ENCODE results near the gene ZNF76. TPM values are rescaled to one million over a fixed set of nuclear protein-coding genes. Genes with fewer than 3 reads are reported as not detected.

The ZNF76 gene
- total and polyA plus RNA-seq, 2 of the 13 experiments (the other 11 are each of a cell fraction or from before 2014, with no cell fraction given), result 13.2 to 26.4 TPM

DNA sequence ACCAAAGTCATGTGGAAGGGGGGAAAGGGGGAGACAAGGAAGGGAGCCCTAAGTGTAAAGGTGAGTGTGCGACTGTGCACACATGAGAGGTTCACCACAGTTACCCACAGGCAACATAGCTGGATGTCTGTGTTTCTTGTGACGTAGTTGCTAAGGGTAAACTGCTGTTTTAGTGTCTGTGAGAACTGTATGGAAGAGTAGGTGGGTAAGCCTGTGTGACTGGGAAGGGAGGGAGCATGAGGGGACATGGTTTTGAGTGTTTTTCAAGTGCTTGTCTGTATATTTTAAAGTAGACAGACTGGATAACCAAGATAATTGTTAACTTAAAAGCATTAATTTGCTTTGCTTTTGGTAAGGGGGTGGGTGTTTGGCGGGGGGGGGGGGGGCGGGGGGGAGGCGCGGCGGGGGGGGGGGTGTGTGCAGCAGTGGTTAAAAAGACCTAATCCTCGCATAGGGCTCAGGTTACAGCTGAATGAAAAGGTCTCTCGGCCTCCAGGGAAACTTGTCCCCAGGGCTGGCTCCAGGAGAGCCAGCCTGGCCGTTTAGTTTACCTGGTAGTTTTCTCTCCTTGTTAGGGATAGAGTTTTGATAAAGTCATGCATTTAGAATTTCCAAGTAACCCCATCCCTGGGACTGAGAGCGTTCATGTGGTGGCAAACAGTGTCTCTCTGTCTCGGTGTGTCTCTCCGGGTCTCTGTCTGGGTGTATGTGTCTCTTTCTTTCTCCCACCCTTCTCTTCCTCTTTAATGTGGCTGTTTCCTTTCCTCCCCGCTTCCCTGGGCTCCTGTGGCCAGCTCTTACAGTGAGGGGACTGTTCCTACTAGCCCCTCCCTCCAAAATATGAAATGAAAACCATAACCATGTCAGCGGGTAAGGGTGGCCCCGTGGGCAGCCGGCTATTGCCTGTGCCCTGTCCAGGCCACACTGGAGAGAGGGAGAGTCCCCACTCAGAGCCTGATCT is 42.4 kb upstream of the ZNF76 start:
- H3K4me2 ChIP-seq (ENCODE audit: low read depth, low read length), result no peak overlapping the region
- no peak for ATAC-seq
- H3K79me2 ChIP-seq (ENCODE audit: insufficient read depth, low read length), result no peaks in the 10 kb centered on the region
- no peak for DNase-seq (ENCODE audit: low spot score)
- peaks cover 12 to 60% of the 10 kb centered on the region in 2 experiments; a peak in 4 of 5 replicates for H3K27me3 ChIP-seq (ENCODE audit: control insufficient read depth in 1 of 2, insufficient read depth in 2 of 2, low read length in 2 of 2)
- ChIA-PET POLR2A (no interaction called here), CTCF (ENCODE audit: low intra/inter-chr PET ratio, low total read pairs) (no interaction called here)
- no peak overlapping the region for H3K27ac ChIP-seq (ENCODE audit: extremely low read length, insufficient read depth, low read length)
- no TSS peak for BruUV-seq (replicated peaks)
- intact Hi-C loops (cut with micrococcal nuclease; ENCODE audit: unreplicated experiment), result no loop called here
- TF ChIP-seq CREB1 (IDR thresholded peaks at IDR 0.05) (peak; percentile 51; the same call in 1 of the 2 replicates), CREB1 (CRISPR knock-in tag; IDR thresholded peaks at IDR 0.05) (no peak), FLYWCH1 (CRISPR knock-in tag; IDR thresholded peaks at IDR 0.05) (no peak)
- 0 out of 2 replicates have a peak, but pooled peaks cover 13% of the 10 kb centered on the region for H3K4me1 ChIP-seq (ENCODE audit: insufficient read depth, low read length)
- in situ Hi-C loops (cut with HindIII; ENCODE audit: extremely low pct_ligation_motif_present, low pct_unique_long_range_greater_than_20kb), result no loop called here
- WGBS (ENCODE audit: low lambda C conversion rate), result 37% methylated on average over 13 of the region's 17 CpGs
- no peak overlapping the region for H3K4me3 ChIP-seq (replicated peaks in 1 of 3; ENCODE audit: insufficient read depth in 1 of 3, low read depth in 2 of 3, low read length in 3 of 3)
- no peak for FAIRE-seq
- H3K9ac ChIP-seq (ENCODE audit: insufficient read depth, low read depth, low read length), result no peak overlapping the region
- H2AFZ ChIP-seq (ENCODE audit: low read length), result no peak overlapping the region
- H4K20me1 ChIP-seq (ENCODE audit: insufficient read depth, low read length), result no peaks in the 10 kb centered on the region
- no peaks in the 10 kb centered on the region for H3K9me3 ChIP-seq (ENCODE audit: low read length)
- no peaks in the 10 kb centered on the region for H3K36me3 ChIP-seq (replicated peaks in 1 of 2; ENCODE audit: control insufficient read depth in 1 of 2, insufficient read depth in 2 of 2, low read length in 2 of 2)

DNA sequence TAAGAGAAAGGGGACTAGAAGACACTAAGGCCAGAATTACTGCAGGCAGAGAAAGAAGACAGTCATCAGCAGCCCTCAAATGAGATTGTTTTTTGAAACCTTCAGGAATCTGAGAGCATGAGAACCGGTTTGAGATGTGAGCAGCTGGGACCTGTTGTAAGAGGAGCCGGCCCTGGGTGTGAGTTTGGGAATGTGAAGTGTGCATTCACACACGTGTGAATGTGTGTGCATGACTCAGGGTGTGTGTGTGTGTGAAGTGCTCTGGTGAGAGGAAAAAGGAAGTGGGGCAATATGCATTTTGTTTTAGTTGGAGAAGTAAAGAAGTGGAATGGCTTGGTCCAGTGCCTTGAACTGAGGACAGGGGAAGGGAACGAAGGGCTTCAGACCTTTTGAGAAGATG is 41.5 kb upstream of the ZNF76 start:
- no peaks in the 10 kb centered on the region for H3K9me3 ChIP-seq (ENCODE audit: low read length)
- ATAC-seq (no peak), FAIRE-seq (no peak), DNase-seq (ENCODE audit: low spot score) (no peak)
- no peak overlapping the region for H3K4me3 ChIP-seq (replicated peaks in 1 of 3; ENCODE audit: insufficient read depth in 1 of 3, low read depth in 2 of 3, low read length in 3 of 3)
- no peak for TF ChIP-seq GFI1 (CRISPR knock-in tag; IDR thresholded peaks at IDR 0.05; ENCODE audit: borderline replicate concordance)
- TF ChIP-seq, protein P1, sequence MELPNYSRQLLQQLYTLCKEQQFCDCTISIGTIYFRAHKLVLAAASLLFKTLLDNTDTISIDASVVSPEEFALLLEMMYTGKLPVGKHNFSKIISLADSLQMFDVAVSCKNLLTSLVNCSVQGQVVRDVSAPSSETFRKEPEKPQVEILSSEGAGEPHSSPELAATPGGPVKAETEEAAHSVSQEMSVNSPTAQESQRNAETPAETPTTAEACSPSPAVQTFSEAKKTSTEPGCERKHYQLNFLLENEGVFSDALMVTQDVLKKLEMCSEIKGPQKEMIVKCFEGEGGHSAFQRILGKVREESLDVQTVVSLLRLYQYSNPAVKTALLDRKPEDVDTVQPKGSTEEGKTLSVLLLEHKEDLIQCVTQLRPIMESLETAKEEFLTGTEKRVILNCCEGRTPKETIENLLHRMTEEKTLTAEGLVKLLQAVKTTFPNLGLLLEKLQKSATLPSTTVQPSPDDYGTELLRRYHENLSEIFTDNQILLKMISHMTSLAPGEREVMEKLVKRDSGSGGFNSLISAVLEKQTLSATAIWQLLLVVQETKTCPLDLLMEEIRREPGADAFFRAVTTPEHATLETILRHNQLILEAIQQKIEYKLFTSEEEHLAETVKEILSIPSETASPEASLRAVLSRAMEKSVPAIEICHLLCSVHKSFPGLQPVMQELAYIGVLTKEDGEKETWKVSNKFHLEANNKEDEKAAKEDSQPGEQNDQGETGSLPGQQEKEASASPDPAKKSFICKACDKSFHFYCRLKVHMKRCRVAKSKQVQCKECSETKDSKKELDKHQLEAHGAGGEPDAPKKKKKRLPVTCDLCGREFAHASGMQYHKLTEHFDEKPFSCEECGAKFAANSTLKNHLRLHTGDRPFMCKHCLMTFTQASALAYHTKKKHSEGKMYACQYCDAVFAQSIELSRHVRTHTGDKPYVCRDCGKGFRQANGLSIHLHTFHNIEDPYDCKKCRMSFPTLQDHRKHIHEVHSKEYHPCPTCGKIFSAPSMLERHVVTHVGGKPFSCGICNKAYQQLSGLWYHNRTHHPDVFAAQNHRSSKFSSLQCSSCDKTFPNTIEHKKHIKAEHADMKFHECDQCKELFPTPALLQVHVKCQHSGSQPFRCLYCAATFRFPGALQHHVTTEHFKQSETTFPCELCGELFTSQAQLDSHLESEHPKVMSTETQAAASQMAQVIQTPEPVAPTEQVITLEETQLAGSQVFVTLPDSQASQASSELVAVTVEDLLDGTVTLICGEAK (IDR thresholded peaks at IDR 0.05), result no peak
- TF ChIP-seq, protein P1 (CRISPR knock-in tag; IDR thresholded peaks at IDR 0.05), result no peak
- H4K20me1 ChIP-seq (ENCODE audit: insufficient read depth, low read length), result no peaks in the 10 kb centered on the region
- no TSS peak for BruUV-seq (replicated peaks)
- ChIA-PET POLR2A (no interaction called here), CTCF (ENCODE audit: low intra/inter-chr PET ratio, low total read pairs) (no interaction called here)
- peaks cover 10 to 51% of the 10 kb centered on the region in 2 experiments; a peak in 4 of 5 replicates for H3K27me3 ChIP-seq (ENCODE audit: control insufficient read depth in 1 of 2, insufficient read depth in 2 of 2, low read length in 2 of 2)
- H3K36me3 ChIP-seq (replicated peaks in 1 of 2; ENCODE audit: control insufficient read depth in 1 of 2, insufficient read depth in 2 of 2, low read length in 2 of 2), result no peaks in the 10 kb centered on the region
- intact Hi-C loops (cut with micrococcal nuclease; ENCODE audit: unreplicated experiment) (no loop called here), in situ Hi-C loops (cut with HindIII; ENCODE audit: extremely low pct_ligation_motif_present, low pct_unique_long_range_greater_than_20kb) (no loop called here)
- H3K4me1 ChIP-seq (ENCODE audit: insufficient read depth, low read length), result 0 out of 2 replicates have a peak, but pooled peaks cover 13% of the 10 kb centered on the region
- 38% methylated on average over 4 of the region's 4 CpGs for WGBS (ENCODE audit: low lambda C conversion rate)
- H3K27ac ChIP-seq (ENCODE audit: extremely low read length, insufficient read depth, low read length), result no peak overlapping the region
- no peak overlapping the region for H2AFZ ChIP-seq (ENCODE audit: low read length)
- no peaks in the 10 kb centered on the region for H3K79me2 ChIP-seq (ENCODE audit: insufficient read depth, low read length)
- no peak overlapping the region for H3K4me2 ChIP-seq (ENCODE audit: low read depth, low read length)
- no peak overlapping the region for H3K9ac ChIP-seq (ENCODE audit: insufficient read depth, low read depth, low read length)
